ENCODE measurements around the gene KLHL25. TPM values are rescaled to one million over a fixed set of nuclear protein-coding genes. Genes with fewer than 3 reads are reported as not detected.

Gene KLHL25
- total RNA-seq, 2 experiments from 2014 or later = 4.3 to 4.5 TPM

DNA sequence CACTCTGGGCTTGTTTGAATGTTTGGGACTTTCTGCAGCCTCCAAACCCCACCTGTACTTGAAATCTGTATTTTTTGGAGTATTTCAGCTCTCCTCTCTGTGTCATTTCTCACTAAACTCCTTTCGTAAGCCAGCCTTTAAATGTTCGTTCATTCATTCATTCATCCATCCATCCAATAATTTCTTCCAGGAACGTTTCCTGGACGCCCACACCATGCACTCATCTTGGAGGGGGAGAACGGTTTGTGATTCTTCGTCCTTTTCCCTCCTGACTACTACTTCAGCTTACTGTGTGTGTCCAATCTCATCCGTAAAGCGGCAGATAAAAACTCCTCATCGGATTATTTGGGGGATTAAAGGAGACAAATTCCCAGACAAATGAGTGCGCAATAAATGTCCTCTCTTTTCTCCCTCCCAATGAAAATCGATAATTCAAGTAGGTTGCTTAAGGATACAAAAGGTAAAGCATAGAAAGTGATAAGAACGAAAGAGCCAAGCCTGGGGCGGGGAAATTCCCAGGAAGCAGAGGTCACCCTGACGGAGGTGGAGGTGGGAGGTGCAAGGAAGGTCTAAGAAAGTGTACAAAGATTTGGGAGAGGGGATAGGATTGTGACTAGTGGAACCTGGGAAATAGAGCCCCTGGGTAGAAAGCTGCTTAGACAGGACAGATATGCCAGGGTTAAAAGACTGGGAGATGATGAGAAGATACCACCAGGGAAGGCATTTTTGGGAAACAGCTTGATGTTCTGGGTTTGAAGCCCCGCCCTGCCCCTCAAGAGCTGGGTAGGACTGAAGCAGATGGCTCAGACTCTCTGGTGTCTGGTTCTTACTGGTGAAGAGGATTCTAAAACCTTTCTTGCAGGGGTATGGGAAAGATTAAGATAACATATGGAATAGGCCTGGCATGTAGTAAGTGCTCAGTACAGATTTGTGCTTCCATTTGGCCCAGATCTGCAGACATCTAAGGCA lies 896 bp upstream of the KLHL25 start:
- H3K27ac Mint-ChIP-seq = peak overlapping the region; percentile 47
- H3K36me3 Mint-ChIP-seq = no peaks in the 10 kb centered on the region
- H3K4me3 Mint-ChIP-seq = peak overlapping the region; percentile 80
- no peaks in the 10 kb centered on the region for H3K27me3 Mint-ChIP-seq
- DNase-seq (no peak), ATAC-seq (no peak)
- H3K4me1 Mint-ChIP-seq = peaks cover 19% of the 10 kb centered on the region
- no peaks in the 10 kb centered on the region for H3K9me3 Mint-ChIP-seq (ENCODE audit: low read depth)
- CTCF ChIA-PET = interaction anchor here (0.8 to 1.3 kb wide), 2 partner anchors 66 to 158 kb away, joined by 3 to 4 read pairs; no protein-coding TSS in a partner anchor

DNA sequence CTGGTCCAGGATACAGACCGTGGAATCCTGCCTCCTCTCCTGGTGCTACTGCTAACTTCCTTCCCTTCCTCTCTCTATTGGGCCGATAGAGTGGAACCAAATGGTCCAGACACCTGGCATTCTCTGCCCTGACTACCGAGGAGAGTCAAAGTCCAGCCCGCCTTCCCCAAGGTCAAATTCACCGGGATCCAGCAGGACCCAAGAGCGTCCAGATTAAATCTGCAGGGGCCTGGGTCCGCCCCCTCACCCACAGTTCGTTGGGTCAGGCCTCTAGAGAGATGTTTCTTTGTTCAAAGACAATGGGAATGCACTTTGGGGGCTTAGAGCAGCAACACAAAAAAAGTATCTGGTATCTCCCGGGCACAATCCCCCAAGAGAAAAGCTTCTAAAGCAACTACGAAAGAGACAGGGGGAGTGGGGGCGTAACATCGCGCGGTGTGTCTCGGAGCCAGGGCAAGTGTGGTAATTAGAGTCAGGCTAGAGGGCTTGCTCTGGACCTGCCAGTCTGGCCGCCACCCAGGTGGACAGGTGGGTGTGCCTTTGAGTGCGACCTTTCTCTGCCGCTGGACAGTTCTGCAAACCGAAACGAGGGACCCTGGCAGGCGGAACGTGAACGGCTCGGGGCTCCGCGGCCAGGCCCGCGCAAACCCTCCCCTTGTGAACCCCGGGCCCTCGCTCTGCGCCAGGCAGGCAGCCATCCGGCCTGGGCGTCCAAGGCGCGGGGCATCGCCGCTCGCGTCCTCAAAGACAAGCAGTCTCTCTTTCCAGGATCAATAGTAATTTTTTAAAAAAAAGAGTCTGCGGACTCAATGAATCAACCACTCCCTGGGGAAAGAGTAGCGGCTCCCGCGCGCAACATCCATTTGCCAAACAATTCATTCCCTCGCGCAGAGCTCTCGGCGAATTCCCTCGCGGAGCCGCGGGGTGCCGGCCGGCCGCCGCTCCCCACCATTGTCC lies 806 bp downstream of the KLHL25 start:
- H3K27ac Mint-ChIP-seq = peak overlapping the region; percentile 46
- H3K27me3 Mint-ChIP-seq = no peaks in the 10 kb centered on the region
- no peaks in the 10 kb centered on the region for H3K9me3 Mint-ChIP-seq (ENCODE audit: low read depth)
- no peaks in the 10 kb centered on the region for H3K36me3 Mint-ChIP-seq
- peaks cover 19% of the 10 kb centered on the region for H3K4me1 Mint-ChIP-seq
- peak; percentile 62 for DNase-seq
- peak overlapping the region; percentile 80 for H3K4me3 Mint-ChIP-seq
- peak; percentile 48 for ATAC-seq
- CTCF ChIA-PET = interaction anchor here (1.5 to 1.7 kb wide), 2 partner anchors 15 to 47 kb away, joined by 5 read pairs; no protein-coding TSS in a partner anchor

DNA sequence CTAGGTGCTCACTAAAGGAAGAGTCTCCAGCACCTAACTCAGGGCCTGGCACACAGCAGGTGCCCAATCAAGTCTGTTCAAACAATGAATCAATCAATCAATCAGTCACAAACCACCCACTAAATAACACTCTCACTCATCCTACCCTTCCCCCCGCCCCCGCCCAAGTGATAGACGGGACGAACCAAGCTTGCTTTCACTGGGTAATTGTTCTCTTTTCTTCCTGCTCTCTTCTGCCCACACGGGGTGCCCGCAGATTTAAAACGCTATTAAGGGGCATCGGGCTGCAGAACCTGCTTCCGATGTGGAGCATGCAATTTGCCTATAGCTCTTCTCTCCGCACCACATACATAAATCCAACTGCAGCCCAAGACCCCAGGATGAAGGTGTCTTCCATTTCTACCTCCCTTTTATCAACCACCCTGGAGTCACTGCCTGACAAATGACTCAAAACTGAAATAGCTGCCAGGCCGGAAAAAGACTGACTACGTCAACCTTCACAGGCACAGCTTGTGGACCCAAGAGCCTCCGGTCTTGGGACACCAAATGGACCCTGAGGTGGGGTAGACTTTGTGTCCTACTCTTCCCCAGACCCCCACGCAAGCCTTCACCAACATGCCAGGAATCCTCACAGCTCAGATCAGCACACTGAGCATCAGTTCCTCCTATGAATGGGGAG lies 1.7 kb downstream of the KLHL25 start:
- CTCF ChIA-PET = interaction anchor here (1.4 to 1.7 kb wide), 3 partner anchors 14 to 53 kb away, joined by 3 to 5 read pairs (median 5); no protein-coding TSS in a partner anchor
- no peak for ATAC-seq

DNA sequence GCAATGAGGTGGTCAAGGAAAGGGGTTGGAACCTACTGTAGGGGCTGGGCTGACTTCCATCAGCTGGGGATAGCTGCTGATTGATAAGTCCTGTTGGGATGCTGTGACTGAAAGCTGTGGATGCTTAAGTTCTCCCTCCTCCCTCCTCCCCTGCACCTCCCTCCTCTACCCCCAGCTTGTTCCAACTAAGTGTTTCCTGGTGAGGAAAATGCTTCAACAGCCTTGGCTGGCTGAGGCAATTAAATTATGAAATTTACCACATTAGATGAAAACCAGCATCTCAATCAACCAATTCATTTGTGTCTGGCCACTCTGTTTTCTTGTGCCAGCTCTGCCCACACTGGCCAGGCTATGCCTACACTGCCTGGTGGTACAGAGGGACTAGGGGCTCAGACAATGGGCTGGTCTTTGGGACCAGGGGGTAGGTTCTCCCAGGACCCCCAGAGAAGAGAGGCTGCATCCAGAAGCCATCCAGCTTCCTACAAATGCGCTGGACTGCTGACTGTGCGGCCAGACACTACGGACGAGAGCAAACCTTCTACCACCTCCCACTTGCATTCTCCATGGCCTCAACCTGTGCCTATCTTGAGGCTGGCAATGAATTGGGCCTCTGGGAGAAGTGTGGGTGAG lies 2.5 kb downstream of the KLHL25 start:
- Mint-ChIP-seq H3K27me3 (no peaks in the 10 kb centered on the region), H3K4me1 (peaks cover 25% of the 10 kb centered on the region), H3K36me3 (no peaks in the 10 kb centered on the region), H3K9me3 (ENCODE audit: low read depth) (no peaks in the 10 kb centered on the region), H3K4me3 (no peak overlapping the region), H3K27ac (no peak overlapping the region)
- DNase-seq (no peak), ATAC-seq (no peak)
- CTCF ChIA-PET = interaction anchor here (0.8 to 1.5 kb wide), 3 partner anchors 13 to 53 kb away, joined by 3 to 5 read pairs (median 3); no protein-coding TSS in a partner anchor

More for the DNA sequence above, 1.7 kb downstream of the KLHL25 start:
- peak overlapping the region; percentile 80 for H3K4me3 Mint-ChIP-seq
- no peaks in the 10 kb centered on the region for H3K36me3 Mint-ChIP-seq
- H3K9me3 Mint-ChIP-seq (ENCODE audit: low read depth) = no peaks in the 10 kb centered on the region
- no peak for DNase-seq
- peaks cover 23% of the 10 kb centered on the region for H3K4me1 Mint-ChIP-seq
- H3K27me3 Mint-ChIP-seq = no peaks in the 10 kb centered on the region
- peak overlapping the region; percentile 11 for H3K27ac Mint-ChIP-seq

DNA sequence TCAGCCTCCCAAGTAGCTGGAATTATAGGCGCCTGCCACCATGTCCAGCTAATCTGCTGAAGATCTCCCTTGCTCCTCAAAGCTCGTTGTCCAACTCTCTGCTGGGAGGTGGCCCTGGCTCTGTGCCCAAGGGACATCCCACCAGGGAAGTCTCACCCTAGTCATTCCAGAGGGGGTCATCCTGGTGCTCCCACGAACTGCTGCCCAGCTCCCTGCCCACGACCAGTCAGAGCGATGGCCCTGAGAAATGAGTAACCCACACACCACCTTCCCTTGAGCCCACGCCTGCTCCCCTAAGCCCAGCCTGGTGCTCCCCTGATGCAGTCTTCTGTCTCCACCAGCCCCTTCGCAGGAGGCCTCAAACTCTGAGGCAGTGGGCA lies 5.2 kb downstream of the KLHL25 start:
- CTCF ChIA-PET = no interaction called here
- no peaks in the 10 kb centered on the region for H3K27me3 Mint-ChIP-seq
- no peaks in the 10 kb centered on the region for H3K36me3 Mint-ChIP-seq
- no peak for ATAC-seq
- H3K4me1 Mint-ChIP-seq = peaks cover 41% of the 10 kb centered on the region
- H3K4me3 Mint-ChIP-seq = no peak overlapping the region
- H3K9me3 Mint-ChIP-seq (ENCODE audit: low read depth) = no peaks in the 10 kb centered on the region
- no peak overlapping the region for H3K27ac Mint-ChIP-seq
- DNase-seq = no peak

DNA sequence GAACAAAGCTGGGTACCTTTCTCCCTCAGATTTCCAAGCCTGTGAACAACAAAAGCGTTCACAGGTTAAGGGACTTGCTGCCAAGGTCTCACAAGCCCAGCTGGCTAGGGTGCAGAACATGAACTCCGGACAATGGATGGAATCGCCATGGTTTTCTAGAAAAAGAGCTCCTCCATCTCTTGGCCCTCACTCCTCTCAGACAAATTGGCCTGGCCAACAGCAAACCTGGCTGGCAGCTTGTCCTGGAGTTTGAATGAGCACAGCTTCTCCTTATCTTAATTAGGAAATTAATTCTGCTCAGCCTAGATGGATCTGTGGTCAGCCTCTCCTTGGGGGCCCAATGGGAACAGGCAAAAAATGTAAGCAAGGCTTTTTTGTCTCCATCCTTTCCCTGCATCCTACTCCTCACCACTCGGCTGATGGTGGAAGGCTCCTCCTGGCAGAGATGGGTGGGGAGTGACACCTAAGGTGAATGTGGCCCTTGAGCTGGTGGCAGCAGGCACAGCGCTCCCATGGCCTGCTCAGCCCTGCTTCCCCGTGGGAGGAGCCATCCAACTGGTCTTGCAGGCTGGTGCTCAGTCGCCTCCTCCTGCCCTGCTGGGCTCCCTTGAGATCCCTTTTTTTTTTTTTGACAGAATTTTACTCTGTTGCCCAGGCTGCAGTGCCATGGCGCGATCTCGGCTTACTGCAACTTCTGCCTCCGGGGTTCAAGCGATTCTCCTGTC lies 5.8 kb downstream of the KLHL25 start:
- Mint-ChIP-seq H3K27ac (no peak overlapping the region), H3K36me3 (no peaks in the 10 kb centered on the region), H3K9me3 (ENCODE audit: low read depth) (no peaks in the 10 kb centered on the region), H3K4me1 (peaks cover 42% of the 10 kb centered on the region), H3K4me3 (no peak overlapping the region), H3K27me3 (no peaks in the 10 kb centered on the region)
- DNase-seq (no peak), ATAC-seq (no peak)
- CTCF ChIA-PET = interaction anchor here (0.6 kb wide), 1 partner anchor 410 kb away, joined by 3 read pairs; no protein-coding TSS in a partner anchor

DNA sequence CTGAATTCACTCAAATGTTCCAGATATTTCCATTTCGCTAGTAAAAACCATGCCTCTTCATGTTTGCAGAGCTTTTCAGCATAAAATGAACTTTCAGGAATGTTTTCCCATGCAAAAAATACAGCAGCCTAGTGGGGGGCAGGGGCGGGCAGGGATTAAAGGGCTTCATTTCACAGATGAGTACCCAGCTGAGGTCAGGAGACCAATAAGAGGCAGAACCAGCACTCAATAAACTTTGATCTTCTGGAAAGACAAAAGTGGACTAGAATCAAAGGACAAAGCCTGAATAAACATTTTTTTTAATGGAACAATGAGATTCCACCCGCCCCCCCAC lies 8.0 kb downstream of the KLHL25 start:
- peak overlapping the region; percentile 68 for H3K27ac Mint-ChIP-seq
- no peak for DNase-seq
- ATAC-seq = no peak
- no peaks in the 10 kb centered on the region for H3K9me3 Mint-ChIP-seq (ENCODE audit: low read depth)
- H3K4me3 Mint-ChIP-seq = no peak overlapping the region
- no peaks in the 10 kb centered on the region for H3K36me3 Mint-ChIP-seq
- CTCF ChIA-PET = interaction anchor here (0.9 to 1.1 kb wide), 2 partner anchors 10 to 54 kb away, joined by 3 to 5 read pairs; no protein-coding TSS in a partner anchor
- H3K27me3 Mint-ChIP-seq = no peaks in the 10 kb centered on the region
- H3K4me1 Mint-ChIP-seq = peaks cover 36% of the 10 kb centered on the region

DNA sequence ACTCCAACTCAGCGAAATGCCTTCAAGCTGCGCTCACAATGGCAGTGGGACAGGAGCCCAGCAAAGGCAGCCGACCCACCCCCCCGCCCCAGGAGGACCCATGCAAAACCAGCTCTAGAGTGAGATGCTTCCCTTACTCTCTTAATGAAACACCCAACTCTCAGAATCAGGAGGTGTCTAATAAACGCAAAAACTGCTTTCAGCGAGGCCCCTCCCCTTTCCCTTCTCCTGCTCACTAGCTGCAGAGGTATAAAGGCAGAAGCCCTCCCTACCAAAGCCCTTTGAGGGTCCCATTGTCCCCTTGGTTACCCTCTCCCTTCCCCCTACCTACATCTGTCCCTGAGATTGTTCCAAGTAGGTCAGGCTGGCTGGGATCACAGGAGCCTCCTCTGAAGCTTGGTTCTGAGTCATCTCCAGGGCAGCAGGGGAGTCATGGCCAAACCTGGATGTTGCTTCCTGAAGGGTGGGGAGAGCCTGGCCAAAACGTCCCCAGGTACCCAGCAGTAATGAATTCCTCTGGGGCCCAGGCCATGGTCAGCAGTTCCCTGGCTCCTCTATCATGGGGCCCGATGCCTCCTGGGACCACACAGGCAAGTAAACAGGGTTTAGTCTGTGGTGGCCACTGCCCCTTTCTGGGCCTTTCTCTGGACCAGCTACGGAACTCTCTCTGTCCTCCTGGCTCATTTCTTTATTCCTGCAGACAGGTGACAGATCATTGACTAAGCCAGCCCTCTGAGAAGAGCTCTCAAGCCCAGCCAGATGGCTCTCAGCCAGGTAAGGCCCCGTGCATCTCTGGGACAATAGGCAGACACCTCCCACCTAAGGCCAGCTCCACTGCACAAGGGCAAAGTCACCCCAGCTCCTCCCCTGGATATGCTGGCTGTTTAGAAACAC lies 8.6 kb downstream of the KLHL25 start:
- ATAC-seq = peak; percentile 44
- Mint-ChIP-seq H3K9me3 (ENCODE audit: low read depth) (no peaks in the 10 kb centered on the region), H3K27me3 (no peaks in the 10 kb centered on the region), H3K27ac (peak overlapping the region; percentile 68), H3K4me3 (peak overlapping the region; percentile 38), H3K4me1 (peaks cover 36% of the 10 kb centered on the region), H3K36me3 (no peaks in the 10 kb centered on the region)
- no peak for DNase-seq
- CTCF ChIA-PET = interaction anchor here (0.8 to 1.1 kb wide), 3 partner anchors 9 to 373 kb away, joined by 3 to 5 read pairs (median 3); no protein-coding TSS in a partner anchor

DNA sequence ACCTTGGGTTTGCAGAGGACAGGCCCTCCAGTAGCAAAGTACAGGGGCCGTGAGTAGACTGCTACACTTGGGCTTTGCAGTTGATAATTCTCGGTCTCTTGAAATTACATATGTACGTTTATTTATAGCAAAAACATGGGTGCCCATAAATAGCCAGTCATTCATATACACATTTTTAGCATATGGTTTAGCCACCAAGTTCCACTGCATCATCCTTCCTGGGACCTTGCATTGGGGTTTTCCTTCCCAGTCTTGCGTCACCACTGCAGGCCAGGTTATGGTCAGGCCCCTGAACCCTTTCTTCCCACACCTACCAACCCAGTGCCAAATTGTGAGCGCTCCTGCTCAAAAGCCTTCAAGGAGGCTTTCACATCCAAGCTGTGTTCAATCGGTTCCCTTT lies 12.7 kb downstream of the KLHL25 start:
- CTCF ChIA-PET = interaction anchor here (0.7 kb wide), 1 partner anchor 59 kb away, joined by 3 read pairs; no protein-coding TSS in a partner anchor
- no peaks in the 10 kb centered on the region for H3K9me3 Mint-ChIP-seq (ENCODE audit: low read depth)
- peaks cover 38% of the 10 kb centered on the region for H3K4me1 Mint-ChIP-seq
- ATAC-seq (no peak), DNase-seq (no peak)
- H3K36me3 Mint-ChIP-seq = no peaks in the 10 kb centered on the region
- H3K27me3 Mint-ChIP-seq = no peaks in the 10 kb centered on the region
- no peak overlapping the region for H3K27ac Mint-ChIP-seq
- no peak overlapping the region for H3K4me3 Mint-ChIP-seq

DNA sequence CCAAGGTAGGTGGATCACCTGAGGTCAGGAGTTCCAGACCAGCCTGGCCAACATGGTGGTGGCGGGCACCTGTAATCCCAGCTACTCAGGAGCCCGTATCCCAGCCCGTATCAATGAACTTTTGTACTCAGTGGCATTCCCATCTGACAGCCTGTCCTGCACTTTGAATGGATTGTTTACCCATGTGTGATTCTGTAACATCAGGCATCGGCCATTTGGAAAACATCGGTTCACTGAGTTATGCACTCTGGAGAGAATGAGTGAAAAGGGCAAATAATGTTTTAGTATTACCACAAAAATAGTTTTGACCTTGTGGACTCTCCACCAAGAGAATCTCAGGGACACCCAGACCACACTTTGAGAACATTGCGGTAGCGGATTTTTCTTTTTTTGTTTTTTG lies 13.6 kb downstream of the KLHL25 start:
- no peak overlapping the region for H3K4me3 Mint-ChIP-seq
- H3K9me3 Mint-ChIP-seq (ENCODE audit: low read depth) = no peaks in the 10 kb centered on the region
- H3K27ac Mint-ChIP-seq = no peak overlapping the region
- ATAC-seq (no peak), DNase-seq (no peak)
- H3K27me3 Mint-ChIP-seq = no peaks in the 10 kb centered on the region
- CTCF ChIA-PET = no interaction called here
- no peaks in the 10 kb centered on the region for H3K36me3 Mint-ChIP-seq
- peaks cover 31% of the 10 kb centered on the region for H3K4me1 Mint-ChIP-seq

DNA sequence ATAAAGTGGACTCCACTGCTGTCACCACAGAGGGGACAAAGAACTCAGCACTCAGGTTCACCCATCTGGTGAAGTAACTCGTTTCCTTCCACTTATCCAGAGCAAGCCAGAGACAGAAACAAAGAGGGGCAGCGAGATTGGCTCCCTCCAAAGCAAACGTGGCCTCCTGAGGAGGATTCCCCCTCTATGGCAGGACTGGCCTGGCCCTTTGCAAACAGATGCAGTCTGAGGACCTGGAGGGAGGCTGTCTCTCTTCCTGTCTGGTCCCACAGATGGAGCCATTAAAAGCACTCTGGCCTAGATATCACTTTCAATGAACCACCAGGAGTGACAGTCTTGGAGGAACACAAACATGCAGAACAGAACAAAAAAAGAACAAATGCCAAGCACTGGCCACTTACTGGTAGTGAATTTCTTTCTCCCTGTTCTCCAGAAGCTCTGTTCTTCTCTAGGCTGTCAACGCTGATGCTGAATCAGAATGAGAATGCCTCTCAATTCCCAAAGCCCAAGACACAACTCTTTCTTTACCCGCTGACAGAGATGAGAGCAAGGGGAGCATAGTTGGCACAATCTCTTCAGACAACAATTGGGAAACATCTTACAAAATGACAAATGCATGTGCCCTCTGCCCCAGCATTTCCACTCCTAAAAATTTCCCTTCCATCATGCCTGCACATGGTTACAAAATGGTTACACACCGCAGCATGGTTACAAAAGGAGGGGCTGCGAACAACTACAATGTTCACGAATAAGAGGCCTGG lies 14.3 kb downstream of the KLHL25 start:
- no peak overlapping the region for H3K27ac Mint-ChIP-seq
- no peak overlapping the region for H3K4me3 Mint-ChIP-seq
- H3K27me3 Mint-ChIP-seq = no peaks in the 10 kb centered on the region
- ATAC-seq = no peak
- no peak for DNase-seq
- peaks cover 24% of the 10 kb centered on the region for H3K4me1 Mint-ChIP-seq
- no peaks in the 10 kb centered on the region for H3K36me3 Mint-ChIP-seq
- no peaks in the 10 kb centered on the region for H3K9me3 Mint-ChIP-seq (ENCODE audit: low read depth)
- CTCF ChIA-PET = no interaction called here
